Measurements from ENCODE around the gene SDHB.

DNA sequence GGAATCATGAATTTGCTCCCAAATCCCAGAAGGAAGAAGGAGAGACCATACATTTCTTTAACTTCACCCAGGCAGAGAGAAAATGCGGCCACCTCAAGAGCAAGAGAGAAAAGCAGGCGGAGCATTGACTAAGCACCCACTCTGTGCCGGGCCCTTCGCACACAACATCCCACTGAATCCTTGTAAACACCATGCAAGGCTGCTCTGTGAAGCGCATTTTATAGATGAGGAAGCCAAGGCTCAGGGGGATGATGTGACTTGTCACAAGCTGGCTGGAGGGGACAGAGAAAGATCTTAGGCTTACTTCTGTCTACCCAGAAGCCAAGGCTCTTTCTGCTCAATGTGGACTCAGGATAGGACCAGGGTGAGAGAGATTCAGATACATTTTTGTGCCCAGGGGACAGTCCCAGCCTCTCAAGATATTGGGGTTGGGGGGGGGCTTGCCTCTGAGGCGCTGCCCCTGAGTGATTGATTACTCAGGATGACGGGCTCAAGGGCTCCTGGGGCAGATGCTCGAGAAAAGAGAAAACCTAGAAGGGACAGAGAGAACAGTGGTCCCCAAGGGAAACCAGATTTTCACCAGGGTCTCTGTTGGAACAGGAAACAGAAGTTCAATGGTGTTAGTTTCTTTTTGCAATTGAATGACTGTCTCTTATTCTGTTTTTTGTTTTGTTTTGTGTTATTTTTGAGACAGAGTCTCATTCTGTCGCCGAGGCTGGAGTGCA, 45.9 kb upstream of the SDHB start:
- TF ChIP-seq, protein P1, sequence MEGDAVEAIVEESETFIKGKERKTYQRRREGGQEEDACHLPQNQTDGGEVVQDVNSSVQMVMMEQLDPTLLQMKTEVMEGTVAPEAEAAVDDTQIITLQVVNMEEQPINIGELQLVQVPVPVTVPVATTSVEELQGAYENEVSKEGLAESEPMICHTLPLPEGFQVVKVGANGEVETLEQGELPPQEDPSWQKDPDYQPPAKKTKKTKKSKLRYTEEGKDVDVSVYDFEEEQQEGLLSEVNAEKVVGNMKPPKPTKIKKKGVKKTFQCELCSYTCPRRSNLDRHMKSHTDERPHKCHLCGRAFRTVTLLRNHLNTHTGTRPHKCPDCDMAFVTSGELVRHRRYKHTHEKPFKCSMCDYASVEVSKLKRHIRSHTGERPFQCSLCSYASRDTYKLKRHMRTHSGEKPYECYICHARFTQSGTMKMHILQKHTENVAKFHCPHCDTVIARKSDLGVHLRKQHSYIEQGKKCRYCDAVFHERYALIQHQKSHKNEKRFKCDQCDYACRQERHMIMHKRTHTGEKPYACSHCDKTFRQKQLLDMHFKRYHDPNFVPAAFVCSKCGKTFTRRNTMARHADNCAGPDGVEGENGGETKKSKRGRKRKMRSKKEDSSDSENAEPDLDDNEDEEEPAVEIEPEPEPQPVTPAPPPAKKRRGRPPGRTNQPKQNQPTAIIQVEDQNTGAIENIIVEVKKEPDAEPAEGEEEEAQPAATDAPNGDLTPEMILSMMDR (IDR thresholded peaks at IDR 0.05; ENCODE audit: control extremely low read depth in 1 of 3, insufficient read depth in 1 of 3, low read depth in 1 of 3, low read length in 3 of 3), result no peak
- TF ChIP-seq JUND (IDR thresholded peaks at IDR 0.05; ENCODE audit: low read length) (no peak), RFX5 (IDR thresholded peaks at IDR 0.05; ENCODE audit: borderline replicate concordance, low read depth, low read length) (no peak), SIN3A (conservative IDR thresholded peaks at IDR 0.05 in 1 of 2, IDR thresholded peaks at IDR 0.05 in 1 of 2; ENCODE audit: low read depth in 1 of 2, low read length in 2 of 2) (no peak), POLR2AphosphoS5 (IDR thresholded peaks at IDR 0.05; ENCODE audit: low read depth, low read length) (no peak), EP300 (IDR thresholded peaks at IDR 0.05; ENCODE audit: borderline replicate concordance in 1 of 2, low read depth in 2 of 2, low read length in 2 of 2) (no peak), CHD2 (IDR thresholded peaks at IDR 0.05; ENCODE audit: low read length) (no peak), HDAC2 (IDR thresholded peaks at IDR 0.05; ENCODE audit: borderline replicate concordance in 1 of 2, low read depth in 2 of 2, low read length in 2 of 2) (no peak), RXRA (IDR thresholded peaks at IDR 0.05; ENCODE audit: insufficient read depth, low read depth, low read length) (no peak), EZH2 (IDR thresholded peaks at IDR 0.05; ENCODE audit: low read depth, low read length, severe bottlenecking) (no peak), POLR2A (IDR thresholded peaks at IDR 0.05; ENCODE audit: control extremely low read depth in 1 of 2, low read depth in 2 of 2, low read length in 2 of 2) (no peak)
- TF ChIP-seq, protein P2, sequence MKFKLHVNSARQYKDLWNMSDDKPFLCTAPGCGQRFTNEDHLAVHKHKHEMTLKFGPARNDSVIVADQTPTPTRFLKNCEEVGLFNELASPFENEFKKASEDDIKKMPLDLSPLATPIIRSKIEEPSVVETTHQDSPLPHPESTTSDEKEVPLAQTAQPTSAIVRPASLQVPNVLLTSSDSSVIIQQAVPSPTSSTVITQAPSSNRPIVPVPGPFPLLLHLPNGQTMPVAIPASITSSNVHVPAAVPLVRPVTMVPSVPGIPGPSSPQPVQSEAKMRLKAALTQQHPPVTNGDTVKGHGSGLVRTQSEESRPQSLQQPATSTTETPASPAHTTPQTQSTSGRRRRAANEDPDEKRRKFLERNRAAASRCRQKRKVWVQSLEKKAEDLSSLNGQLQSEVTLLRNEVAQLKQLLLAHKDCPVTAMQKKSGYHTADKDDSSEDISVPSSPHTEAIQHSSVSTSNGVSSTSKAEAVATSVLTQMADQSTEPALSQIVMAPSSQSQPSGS (IDR thresholded peaks at IDR 0.05; ENCODE audit: low read length), result no peak
